Body of pancreas (tissue), 4 donors: ENCODE measurements around the gene ALDH1A1. TPM values are rescaled to one million over a fixed set of nuclear protein-coding genes. Genes with fewer than 3 reads are reported as not detected.
A peak's percentile ranks its signal among the peaks of the same experiment; 100 is the strongest.

ENCODE experiments used
- ATAC-seq: fragments of 150-250 bp; one replicate; pipeline ENCODE4 v1.9.1; 2016
- DNase-seq, 4 donors: peaks; one replicate each; pipeline ENCODE4 v3.0.0-alpha.2; 2019
- H3K27ac ChIP-seq, 4 donors: fragments of 200-600 bp; sonication (generic); 1 replicate in 3 of 4; 2 replicates in 1 of 4; pipeline versions ENCODE4 v1.5.1 to v1.6.1; 2016 to 2019; ENCODE audit warnings: mild to moderate bottlenecking in 1 of 4, mixed read lengths in 1 of 4, moderate library complexity in 1 of 4
- H3K27me3 ChIP-seq, 2 donors: fragments of 200-600 bp; sonication (generic); one replicate each; pipeline ENCODE4 v1.6.0; 2016; ENCODE audit warnings: mild to moderate bottlenecking in 1 of 2
- H3K36me3 ChIP-seq, 2 donors: fragments of 200-600 bp; sonication (generic); replicated peaks in 1 of 2; 2 replicates each; pipeline ENCODE4 v1.5.1; 2016; ENCODE audit warnings: low read depth in 2 of 2; ENCODE audit not compliant: insufficient read depth in 1 of 2
- H3K4me1 ChIP-seq: fragments of 200-600 bp; sonication (generic); one replicate; pipeline ENCODE4 v1.6.0; 2016
- H3K4me3 ChIP-seq, 2 donors: fragments of 200-600 bp; sonication (generic); 1 replicate in 1 of 2; 2 replicates in 1 of 2; pipeline ENCODE4 v1.5.1; 2016 to 2019
- H3K9me3 ChIP-seq, 3 donors: fragments of 200-600 bp; sonication (generic); 1 replicate in 2 of 3; 2 replicates in 1 of 3; pipeline ENCODE4 v1.5.1; 2016
- CTCF ChIP-seq, 7 experiments: fragments of 450-650 bp in 4 of 7; fragments of 200-600 bp in 3 of 7; sonication (generic) in 3 of 7; IDR thresholded peaks; one replicate each; pipeline ENCODE4 v1.5.1; 2016 to 2019; ENCODE audit warnings: antibody characterized with exemption in 7 of 7
- POLR2A ChIP-seq, 3 donors: fragments of 450-650 bp; IDR thresholded peaks; one replicate each; pipeline ENCODE4 v1.6.1; 2016; ENCODE audit warnings: antibody characterized with exemption in 3 of 3, mild to moderate bottlenecking in 2 of 3
- WGBS, 2 donors: methylation state at CpG; one replicate each; pipeline ENCODE4 v1.1.5; 2017; 5-methylcytosine and 5-hydroxymethylcytosine counted together
- intact Hi-C: fragments of 100-400 bp; cut with DNase I; formaldehyde crosslinking; loops from one replicate; pipeline ENCODE4 v1.15.1; 2023
- total RNA-seq, 2 donors: library from RNA; depleted of rRNA; stranded (reverse); fragments of >200 nt; gene quantifications; one replicate each; pipeline ENCODE4 v1.1.0, GENCODE V29; 2016

ALDH1A1 gene
- total RNA-seq, 2 donors from 2014 or later: 87.7 to 184 TPM

DNA sequence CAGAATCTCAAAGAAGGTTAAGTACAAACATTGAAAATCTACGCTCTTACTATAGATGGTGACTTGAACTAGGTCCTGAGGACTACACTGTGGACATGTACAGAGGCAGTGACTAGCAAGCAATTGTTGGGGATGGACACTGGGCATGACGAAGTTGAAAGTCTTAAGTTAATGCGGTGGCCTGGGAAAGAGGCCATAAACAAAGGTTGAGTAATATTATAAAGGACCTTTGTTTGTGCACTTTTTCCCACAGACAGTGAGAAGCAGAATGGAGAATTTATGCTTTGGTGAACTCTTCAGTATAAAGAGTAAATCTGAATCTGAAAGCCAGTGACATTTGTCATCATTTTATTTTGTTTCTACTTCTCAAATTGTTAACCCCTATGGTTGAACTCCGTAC lies 15.3 kb downstream of the ALDH1A1 start:
- Histone ChIP-seq H3K27me3 (no peaks in the 10 kb centered on the region), H3K4me1 (peaks cover 85% of the 10 kb centered on the region), H3K27ac (peak overlapping the region in 3 of 4 donors; percentile 42 to 48 (median 45)), H3K4me3 (no peak overlapping the region), H3K36me3 (no peaks in the 10 kb centered on the region), H3K9me3 (no peaks in the 10 kb centered on the region)
- intact Hi-C loops: no loop called here
- DNase-seq (peak in 3 of 4 donors; percentile 16 to 38 (median 22)), ATAC-seq (peak; percentile 38)
- 48% methylated on average over 4 of the region's 4 CpGs for WGBS, 2 donors
- TF ChIP-seq POLR2A (IDR thresholded peaks at IDR 0.05) (no peak), CTCF (IDR thresholded peaks at IDR 0.05) (no peak)

DNA sequence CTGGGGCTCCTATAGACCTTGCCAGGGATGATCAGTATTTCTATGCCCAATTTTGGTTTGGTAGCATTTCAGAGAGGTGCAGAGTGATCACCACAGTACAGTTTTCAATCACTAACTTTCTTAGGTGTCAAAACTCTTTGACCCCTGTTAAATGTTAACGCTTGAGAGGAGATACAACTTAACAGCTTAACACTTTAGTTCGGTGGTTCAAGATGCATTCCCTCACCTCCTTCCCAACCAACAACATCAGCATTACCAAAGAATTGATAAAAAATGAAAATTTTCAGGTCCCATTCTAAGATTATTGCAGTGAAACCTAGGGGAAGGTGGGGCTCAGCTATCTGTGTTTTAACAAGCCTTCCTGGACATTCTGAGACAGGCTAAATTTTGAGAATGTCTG lies 16.2 kb downstream of the ALDH1A1 start:
- no peaks in the 10 kb centered on the region for H3K36me3 ChIP-seq
- peak overlapping the region in 2 of 4 donors; percentile 27 to 48 for H3K27ac ChIP-seq
- peaks cover 85% of the 10 kb centered on the region for H3K4me1 ChIP-seq
- intact Hi-C loops: no loop called here
- WGBS, 2 donors: 44 to 54% methylated on average over 2 of the region's 2 CpGs
- ATAC-seq (no peak), DNase-seq (no peak)
- H3K27me3 ChIP-seq: no peaks in the 10 kb centered on the region
- no peaks in the 10 kb centered on the region for H3K9me3 ChIP-seq
- TF ChIP-seq CTCF (IDR thresholded peaks at IDR 0.05) (no peak), POLR2A (IDR thresholded peaks at IDR 0.05) (no peak)
- H3K4me3 ChIP-seq: no peak overlapping the region

DNA sequence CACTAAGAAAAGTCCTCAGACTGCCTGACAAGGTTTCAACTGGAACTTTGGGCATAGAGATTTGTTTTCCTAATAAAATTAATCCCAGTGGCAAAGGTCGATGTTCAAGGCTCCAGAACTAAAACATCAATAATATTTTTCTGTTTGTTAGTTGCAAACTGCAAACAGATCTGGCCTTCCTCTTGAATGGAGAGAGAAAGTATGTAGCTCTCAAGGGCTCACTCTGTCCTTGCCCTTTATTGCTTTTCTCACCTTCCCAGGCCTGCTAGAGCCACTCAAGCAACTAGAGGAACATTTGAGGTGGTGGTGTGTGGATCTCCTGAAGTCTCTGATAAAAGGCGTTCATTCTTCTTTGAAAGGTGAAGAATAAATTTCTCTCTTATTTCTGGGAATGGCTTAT lies 16.6 kb downstream of the ALDH1A1 start:
- Histone ChIP-seq H3K4me3 (no peak overlapping the region), H3K9me3 (no peaks in the 10 kb centered on the region), H3K36me3 (no peaks in the 10 kb centered on the region), H3K4me1 (peaks cover 85% of the 10 kb centered on the region), H3K27ac (peak overlapping the region in 2 of 4 donors; percentile 27 to 48), H3K27me3 (no peaks in the 10 kb centered on the region)
- TF ChIP-seq CTCF (IDR thresholded peaks at IDR 0.05): no peak
- no peak for TF ChIP-seq POLR2A (IDR thresholded peaks at IDR 0.05)
- DNase-seq: no peak
- intact Hi-C loops: no loop called here
- ATAC-seq: no peak
- WGBS, 2 donors: 29 to 35% methylated on average over 2 of the region's 2 CpGs

DNA sequence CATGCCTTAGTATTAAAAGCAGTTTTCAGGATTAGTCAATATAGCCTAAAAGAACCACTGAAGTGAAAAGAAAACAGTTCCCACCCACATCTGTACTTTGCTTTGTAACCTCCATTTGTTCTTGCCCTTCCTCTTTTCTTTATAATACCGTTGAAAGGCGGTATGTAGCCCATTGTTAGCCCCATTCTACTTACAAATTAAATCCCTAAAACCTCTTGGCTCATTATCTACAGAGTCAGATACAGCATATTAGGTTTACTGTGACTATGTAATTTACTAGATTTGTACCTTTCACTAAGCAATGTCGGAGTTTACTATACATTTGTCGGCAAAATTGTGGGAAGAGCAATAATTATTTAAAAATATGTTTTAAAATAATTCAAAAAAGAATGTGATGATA lies 17.3 kb downstream of the ALDH1A1 start:
- Histone ChIP-seq H3K36me3 (no peaks in the 10 kb centered on the region), H3K4me3 (no peak overlapping the region), H3K4me1 (peaks cover 79% of the 10 kb centered on the region), H3K27me3 (no peaks in the 10 kb centered on the region), H3K27ac (peak overlapping the region in 1 of 4 donors; percentile 48), H3K9me3 (no peaks in the 10 kb centered on the region)
- no peak for TF ChIP-seq POLR2A (IDR thresholded peaks at IDR 0.05)
- no peak for TF ChIP-seq CTCF (IDR thresholded peaks at IDR 0.05)
- intact Hi-C loops: no loop called here
- no peak for ATAC-seq
- WGBS, 2 donors: 90 to 93% methylated on average over 4 of the region's 4 CpGs
- DNase-seq: no peak
